ENCODE data around the gene ZNF260.

ZNF260 gene

GRCh38 chr19:36572593-36573019 is 44.5 kb upstream of the ZNF260 start:
- TF ChIP-seq GABPA (IDR thresholded peaks at IDR 0.05; ENCODE audit: low read depth), result no peak
- TF ChIP-seq POLR2AphosphoS5 (IDR thresholded peaks at IDR 0.05; ENCODE audit: low read depth), result no peak
- no peak for TF ChIP-seq SPI1 (IDR thresholded peaks at IDR 0.05; ENCODE audit: borderline replicate concordance, low read depth)
- no peak for TF ChIP-seq REST (IDR thresholded peaks at IDR 0.05; ENCODE audit: insufficient replicate concordance, low read depth)
- no peak for TF ChIP-seq CTCF (IDR thresholded peaks at IDR 0.05; ENCODE audit: insufficient read depth, low read length)
- Histone ChIP-seq H3K27me3 (ENCODE audit: insufficient read depth, poor library complexity, severe bottlenecking) (no peaks in the 10 kb centered on the region), H3K27ac (replicated peaks) (peak overlapping the region; percentile 94)

GRCh38 chr19:36564391-36564790 is 36.3 kb upstream of the ZNF260 start:
- H3K27me3 ChIP-seq (ENCODE audit: insufficient read depth, poor library complexity, severe bottlenecking), result no peaks in the 10 kb centered on the region
- no peak for TF ChIP-seq REST (IDR thresholded peaks at IDR 0.05; ENCODE audit: insufficient replicate concordance, low read depth)
- TF ChIP-seq CTCF (IDR thresholded peaks at IDR 0.05; ENCODE audit: insufficient read depth, low read length), result no peak
- TF ChIP-seq GABPA (IDR thresholded peaks at IDR 0.05; ENCODE audit: low read depth), result no peak
- no peak for TF ChIP-seq SPI1 (IDR thresholded peaks at IDR 0.05; ENCODE audit: borderline replicate concordance, low read depth)
- no peak for TF ChIP-seq POLR2AphosphoS5 (IDR thresholded peaks at IDR 0.05; ENCODE audit: low read depth)
- no peak for DNase-seq (ENCODE audit: low read depth in 1 of 2, low spot score in 1 of 2)
- H3K27ac ChIP-seq (replicated peaks), result no peak overlapping the region
- no peak overlapping the region for H3K4me3 ChIP-seq (replicated peaks; ENCODE audit: insufficient read depth, low read length)

More at GRCh38 chr19:36572593-36573019, 44.5 kb upstream of the ZNF260 start:
- H3K4me3 ChIP-seq (replicated peaks; ENCODE audit: insufficient read depth, low read length), result peak overlapping the region; percentile 79
- DNase-seq (ENCODE audit: low read depth in 1 of 2, low spot score in 1 of 2), result no peak

- TF ChIP-seq SPI1 (IDR thresholded peaks at IDR 0.05; ENCODE audit: borderline replicate concordance, low read depth) (no peak), GABPA (IDR thresholded peaks at IDR 0.05; ENCODE audit: low read depth) (no peak), REST (IDR thresholded peaks at IDR 0.05; ENCODE audit: insufficient replicate concordance, low read depth) (no peak), CTCF (IDR thresholded peaks at IDR 0.05; ENCODE audit: insufficient read depth, low read length) (no peak), POLR2AphosphoS5 (IDR thresholded peaks at IDR 0.05; ENCODE audit: low read depth) (no peak)
- DNase-seq (ENCODE audit: low read depth in 1 of 2, low spot score in 1 of 2), result no peak
- H3K27ac ChIP-seq (replicated peaks), result no peak overlapping the region
- H3K27me3 ChIP-seq (ENCODE audit: insufficient read depth, poor library complexity, severe bottlenecking), result no peaks in the 10 kb centered on the region
- no peak overlapping the region for H3K4me3 ChIP-seq (replicated peaks; ENCODE audit: insufficient read depth, low read length)
Measured at GRCh38 chr19:36547001-36547732, 19.1 kb upstream of the ZNF260 start.
